Epithelial cell of proximal tubule (primary cell): ENCODE data around the gene UBP1. TPM values are rescaled to one million over a fixed set of nuclear protein-coding genes. Genes with fewer than 3 reads are reported as not detected.
"Not testable (repeated sequence)": the region's sequence is repeated elsewhere in the genome, so short reads cannot be mapped to it uniquely, and the experiment has no call there.

ENCODE experiments used
- DNase-seq: peaks from one replicate; pipeline ENCODE4 v3.0.0-alpha.2; 2011; ENCODE audit warnings: low read depth
- H3K4me3 ChIP-seq: 2 replicates; pipeline ENCODE4 v1.5.1; 2011; ENCODE audit warnings: low read depth, mild to moderate bottlenecking, low read length
- total RNA-seq: library from RNA; depleted of rRNA; stranded (reverse); fragments of >200 nt; gene quantifications from 2 replicates; pipeline ENCODE4 v1.2.3, GENCODE V29; 2015
- TF ChIP-seq, protein P1 (sequence below): conservative IDR thresholded peaks from 2 replicates; pipeline ENCODE4 v1.5.1; 2012; ENCODE audit warnings: low read depth, mild to moderate bottlenecking, low read length

UBP1 gene
- total RNA-seq, 1 donor from 2014 or later, result 38.3 TPM

DNA sequence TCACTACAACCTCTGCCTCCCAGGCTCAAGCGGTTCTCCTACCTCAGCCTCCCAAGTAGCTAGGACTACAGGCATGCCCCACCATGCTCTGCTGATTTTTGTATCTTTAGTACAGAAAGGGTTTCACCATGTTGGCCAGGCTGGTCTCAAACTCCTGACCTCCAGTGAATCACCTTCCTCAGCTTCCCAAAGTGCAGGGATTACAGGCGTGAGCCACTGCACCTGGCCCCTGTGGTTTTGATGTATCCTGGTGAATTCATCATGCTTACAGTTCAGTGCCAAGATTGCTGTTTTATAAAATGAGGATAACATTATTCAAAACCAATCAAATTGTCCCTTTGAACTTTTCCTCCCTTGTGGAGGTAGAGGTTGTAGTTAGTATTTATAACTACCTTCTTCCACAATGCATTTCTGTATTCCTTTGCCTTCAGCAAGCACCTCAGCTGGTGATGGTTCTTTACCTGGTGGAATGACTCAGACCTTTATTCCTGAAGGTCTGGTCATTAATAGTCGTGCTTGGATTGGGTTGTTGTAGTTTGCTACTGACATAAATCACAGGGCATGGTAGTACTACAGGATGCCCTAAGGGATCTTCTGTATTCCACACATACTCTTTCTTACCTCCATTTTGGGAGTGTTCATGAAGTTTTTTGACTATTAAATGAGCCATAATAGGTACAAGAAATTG is 76.9 kb downstream of the UBP1 start:
- TF ChIP-seq, protein P1, sequence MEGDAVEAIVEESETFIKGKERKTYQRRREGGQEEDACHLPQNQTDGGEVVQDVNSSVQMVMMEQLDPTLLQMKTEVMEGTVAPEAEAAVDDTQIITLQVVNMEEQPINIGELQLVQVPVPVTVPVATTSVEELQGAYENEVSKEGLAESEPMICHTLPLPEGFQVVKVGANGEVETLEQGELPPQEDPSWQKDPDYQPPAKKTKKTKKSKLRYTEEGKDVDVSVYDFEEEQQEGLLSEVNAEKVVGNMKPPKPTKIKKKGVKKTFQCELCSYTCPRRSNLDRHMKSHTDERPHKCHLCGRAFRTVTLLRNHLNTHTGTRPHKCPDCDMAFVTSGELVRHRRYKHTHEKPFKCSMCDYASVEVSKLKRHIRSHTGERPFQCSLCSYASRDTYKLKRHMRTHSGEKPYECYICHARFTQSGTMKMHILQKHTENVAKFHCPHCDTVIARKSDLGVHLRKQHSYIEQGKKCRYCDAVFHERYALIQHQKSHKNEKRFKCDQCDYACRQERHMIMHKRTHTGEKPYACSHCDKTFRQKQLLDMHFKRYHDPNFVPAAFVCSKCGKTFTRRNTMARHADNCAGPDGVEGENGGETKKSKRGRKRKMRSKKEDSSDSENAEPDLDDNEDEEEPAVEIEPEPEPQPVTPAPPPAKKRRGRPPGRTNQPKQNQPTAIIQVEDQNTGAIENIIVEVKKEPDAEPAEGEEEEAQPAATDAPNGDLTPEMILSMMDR, result no peak
- no peak overlapping the region for H3K4me3 ChIP-seq
- no peak for DNase-seq

DNA sequence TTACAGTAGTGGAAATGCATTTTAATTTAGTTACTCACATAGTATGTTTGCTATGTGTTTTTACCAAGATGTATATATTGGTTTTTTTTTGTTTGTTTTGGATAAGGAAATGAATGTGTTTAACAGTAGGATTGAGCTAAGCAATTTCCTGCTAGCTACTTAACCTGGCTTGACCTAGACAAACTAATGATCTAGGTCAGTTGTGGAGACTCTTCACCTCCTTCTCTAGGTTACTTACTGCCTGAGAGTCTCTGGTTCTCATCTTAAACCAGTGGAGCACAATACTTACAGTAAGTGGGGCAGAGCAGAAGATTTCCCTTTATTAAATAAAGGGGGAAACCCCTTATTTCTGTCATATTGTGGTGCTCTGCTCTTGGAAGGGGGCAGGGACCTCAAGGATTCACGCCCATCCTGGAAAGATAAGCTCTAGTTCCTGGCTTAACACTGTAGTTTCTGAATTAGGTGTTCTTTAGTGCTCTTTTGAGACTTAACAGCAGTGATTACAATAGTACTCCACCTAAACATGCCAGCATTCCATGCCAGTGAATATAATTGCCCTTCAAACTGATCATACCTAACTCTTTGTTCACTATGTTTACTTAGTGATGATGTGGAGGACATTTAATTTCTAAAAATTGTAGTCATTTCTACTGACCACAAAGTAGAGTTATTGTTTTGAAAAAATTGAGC is 79.9 kb downstream of the UBP1 start:
- TF ChIP-seq, protein P1, result no peak
- DNase-seq, result no peak
- no peak overlapping the region for H3K4me3 ChIP-seq

DNA sequence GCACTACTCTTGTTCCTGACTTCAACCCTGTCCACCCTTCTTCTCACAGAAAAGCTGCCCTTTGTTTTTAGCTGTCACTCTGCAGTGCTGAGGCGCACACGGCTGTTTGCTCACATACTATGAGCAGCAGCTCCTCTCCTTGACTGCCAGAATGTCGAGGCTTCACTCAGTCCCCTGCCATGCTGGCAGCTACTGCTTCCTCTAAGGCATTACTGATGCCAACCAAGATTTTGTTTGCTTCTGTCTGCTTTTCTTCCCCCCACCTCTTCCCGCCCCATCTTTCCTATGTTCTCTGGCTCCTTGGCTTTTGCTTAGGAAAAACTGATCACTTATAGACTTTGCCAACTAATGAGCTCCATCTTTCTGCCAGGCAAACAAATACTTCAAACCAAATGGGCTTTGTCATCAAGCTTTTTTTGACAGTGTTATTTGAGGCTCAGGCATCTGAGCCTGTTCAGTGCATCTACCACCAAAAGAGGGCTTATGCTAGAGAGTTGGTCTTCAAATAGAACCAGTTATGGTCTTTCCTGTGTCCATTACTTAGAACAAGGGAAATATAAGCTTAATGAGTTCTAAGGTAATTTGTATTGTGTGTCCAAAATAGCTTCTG is 81.9 kb downstream of the UBP1 start:
- no peak overlapping the region for H3K4me3 ChIP-seq
- TF ChIP-seq, protein P1, result no peak
- no peak for DNase-seq

DNA sequence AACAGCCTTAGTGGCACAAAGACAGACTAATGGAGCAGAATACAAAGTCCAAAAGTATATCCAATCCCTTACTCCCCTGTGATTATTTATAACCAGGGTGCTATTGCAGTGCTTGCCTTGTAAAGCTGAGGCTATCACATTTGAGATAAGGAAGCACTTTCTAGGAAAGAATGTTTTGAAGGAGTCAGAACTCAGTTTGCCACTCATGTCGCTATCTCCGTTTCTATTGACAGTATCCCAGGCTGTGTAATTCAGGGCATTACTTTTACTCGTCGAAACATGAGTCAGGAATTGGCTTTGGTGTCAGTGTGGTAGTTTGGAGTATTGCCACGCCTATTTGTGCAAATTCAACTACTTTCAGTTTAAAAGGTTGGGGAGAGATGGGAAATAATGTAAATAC is 84.6 kb downstream of the UBP1 start:
- TF ChIP-seq, protein P1, result no peak
- DNase-seq, result no peak
- H3K4me3 ChIP-seq, result no peak overlapping the region

DNA sequence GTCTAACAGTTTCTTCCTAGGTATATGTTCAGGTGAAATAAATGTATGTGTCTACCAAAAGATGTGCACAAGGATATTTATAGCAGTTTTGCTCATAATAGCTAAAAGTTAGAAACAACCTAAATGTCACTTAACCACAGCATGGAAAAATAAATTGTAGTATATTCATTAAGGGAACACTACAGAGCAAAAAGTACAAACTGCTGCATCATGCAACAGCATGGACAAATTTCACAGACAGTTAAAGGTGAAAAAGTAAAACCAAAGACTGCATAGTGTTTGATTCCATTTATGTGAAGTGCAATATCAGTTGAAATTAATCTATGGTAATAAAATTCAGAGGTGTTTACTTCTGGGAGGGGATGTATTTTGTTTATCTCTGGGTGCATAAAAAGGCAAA is 100.4 kb downstream of the UBP1 start:
- no peak overlapping the region for H3K4me3 ChIP-seq
- TF ChIP-seq, protein P1, result no peak
- no peak for DNase-seq

DNA sequence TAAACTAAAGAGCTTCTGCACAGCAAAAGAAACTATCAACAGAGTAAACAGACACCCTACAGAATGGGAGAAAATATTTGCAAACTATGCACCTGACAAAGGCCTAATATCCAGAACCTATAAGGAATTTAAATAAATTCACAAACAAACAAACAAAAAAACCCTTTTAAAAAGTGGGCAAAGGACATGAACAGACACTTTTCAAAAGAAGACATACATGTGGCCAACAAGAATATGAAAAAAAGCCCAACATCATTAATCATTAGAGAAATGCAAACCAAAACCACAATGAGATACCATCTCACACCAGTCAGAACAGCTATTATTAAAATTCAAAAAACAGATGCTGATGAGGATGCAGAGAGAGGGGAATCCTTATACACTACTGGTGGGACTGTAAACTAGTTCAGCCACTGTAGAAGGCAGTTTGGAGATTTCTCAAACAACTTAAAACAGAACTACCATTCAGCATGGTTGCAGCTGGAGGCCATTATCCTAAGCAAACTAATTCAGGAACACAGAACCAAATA is 101.2 kb downstream of the UBP1 start:
- H3K4me3 ChIP-seq, DNase-seq: not testable (repeated sequence)

Other genes with a start within 250 kb of the UBP1 start
- gene SUSD5, start 221.6 kb downstream of the UBP1 start, total RNA-seq, result 0.92 and 2.3 TPM in 2 replicates
- 10.8 and 13.4 TPM in 2 replicates for gene FBXL2, start 163.0 kb downstream of the UBP1 start, total RNA-seq